NCI-H146 treated with DMSO at 0.1 percent for 48 hours (cell line): Measurements from ENCODE around the gene GFM1.

ENCODE experiments used
- DNase-seq: peaks from one replicate; lab custom pipeline; 2025; ENCODE audit not compliant: unreplicated experiment; lab: John Stamatoyannopoulos, UW

Gene GFM1

DNA sequence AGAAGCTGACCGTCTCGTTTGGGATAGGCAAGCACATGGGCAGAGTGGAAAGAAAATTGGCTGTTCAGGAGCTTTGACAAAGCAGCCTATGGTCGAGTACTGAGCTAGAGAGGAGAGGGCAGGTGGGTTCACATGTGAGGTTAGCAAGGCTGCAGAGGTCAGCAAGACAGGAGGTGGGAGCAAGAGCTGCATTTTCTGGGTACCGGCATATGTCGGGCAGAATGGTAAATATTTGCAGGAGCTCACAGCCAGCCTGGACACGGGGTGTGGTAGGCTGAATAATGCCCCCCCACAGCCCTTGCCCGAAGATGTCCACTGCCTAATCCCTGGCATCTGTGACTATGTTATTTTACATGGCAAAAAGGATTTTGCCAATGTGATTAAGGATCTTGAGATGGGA is 79.7 kb downstream of the GFM1 start:
- DNase-seq: no peak

DNA sequence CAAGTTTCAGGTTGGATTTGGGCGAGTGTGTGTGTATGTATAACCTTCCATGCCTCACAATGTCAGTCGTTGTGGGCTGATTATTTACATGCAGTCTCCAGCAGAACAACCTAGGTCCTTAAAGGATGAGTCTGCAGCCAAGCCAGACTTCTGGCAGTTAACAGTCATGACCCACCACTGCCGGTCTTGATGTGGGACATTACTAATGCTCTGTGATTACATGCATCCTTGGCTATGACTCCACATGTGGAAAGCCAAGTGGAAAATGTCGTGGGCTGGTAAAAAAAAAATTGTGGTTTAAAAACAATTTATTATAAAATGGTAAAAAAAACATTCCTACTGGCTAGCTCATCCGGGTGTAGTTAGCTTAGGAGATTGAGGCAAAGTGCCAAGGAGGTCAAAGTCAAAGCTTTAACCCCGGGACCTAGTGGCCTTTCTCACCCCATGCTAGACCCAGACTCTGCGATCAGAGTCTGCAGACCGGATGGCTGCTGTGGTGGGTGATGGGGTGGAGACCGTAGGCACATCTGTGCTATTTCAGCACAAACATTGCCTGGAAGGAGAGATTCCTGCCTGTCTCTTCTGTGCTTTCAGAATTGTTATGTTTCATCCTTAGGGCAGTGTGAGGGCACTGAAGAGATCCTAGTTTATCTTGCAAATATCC is 81.2 kb downstream of the GFM1 start:
- no peak for DNase-seq

DNA sequence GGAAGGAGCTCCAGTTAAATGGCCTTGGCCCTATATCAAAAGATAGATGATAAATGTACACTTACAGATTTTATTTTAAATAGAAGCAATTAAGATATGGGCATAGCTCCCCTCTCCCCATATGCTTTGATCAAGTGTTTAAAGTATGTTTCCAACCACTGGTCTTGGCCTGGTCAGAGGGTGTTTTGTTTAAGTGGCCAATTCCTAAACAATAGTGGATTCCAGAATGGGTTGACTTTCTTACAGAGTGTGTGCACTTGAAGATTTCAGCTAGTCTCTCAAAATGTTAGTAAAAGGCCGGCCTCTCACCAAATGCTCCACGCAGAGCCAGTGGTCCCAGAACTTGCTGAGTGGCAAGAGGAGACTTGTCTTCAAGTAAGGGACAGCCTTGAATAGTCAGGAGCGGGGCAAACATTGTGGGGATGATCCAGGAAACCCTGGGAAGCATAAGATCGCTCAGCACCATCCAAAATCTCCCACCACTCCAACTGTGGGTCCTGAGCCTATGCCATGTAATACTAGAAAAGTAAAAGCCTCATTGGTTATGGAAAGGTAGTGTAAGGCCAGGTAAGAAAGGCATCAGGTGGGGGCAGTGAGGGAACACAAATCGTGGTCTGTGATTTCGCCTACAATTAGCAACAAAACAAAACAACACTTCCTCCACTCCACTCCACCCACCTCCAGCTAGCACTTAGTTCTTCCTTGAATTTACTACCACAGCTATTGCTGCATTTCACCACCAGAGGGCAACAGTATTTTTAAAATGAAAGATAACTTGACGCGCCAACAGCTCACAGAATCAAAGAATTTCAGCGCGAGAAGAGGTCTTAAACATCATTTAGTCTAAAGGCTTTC is 83.1 kb downstream of the GFM1 start:
- DNase-seq: peak; percentile 70

DNA sequence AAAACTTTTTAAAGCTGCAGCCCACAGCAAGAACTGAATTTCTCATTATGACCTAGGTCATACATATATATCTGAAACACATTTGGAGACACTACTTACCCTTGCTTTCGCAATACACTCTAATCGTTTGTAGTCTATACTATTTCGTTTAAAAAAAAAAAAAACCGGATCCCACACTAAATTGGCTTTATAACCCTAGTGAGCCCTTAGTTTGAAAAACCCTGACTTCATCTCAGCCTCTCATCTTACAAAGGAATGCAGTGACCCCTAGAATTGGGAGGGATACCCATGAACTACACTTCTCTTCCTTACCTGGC is 83.7 kb downstream of the GFM1 start:
- DNase-seq: no peak

DNA sequence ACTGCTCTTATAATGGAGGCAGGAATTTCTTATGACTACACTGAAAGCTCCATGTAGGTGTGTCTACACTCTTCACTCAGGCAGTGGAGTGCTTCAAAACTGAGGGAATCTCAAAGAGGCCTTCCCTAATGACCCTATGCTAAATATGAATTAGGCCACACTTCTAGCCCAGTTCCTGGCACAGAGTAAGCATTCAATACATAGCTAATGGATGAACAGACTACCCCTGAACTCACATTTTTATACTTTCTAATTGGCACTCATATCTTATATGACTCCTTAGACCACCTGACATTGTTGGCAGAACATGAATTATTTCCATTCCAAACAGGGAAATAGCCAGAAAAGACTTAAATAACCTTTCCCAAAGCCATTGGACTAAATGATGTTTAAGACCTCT is 84.5 kb downstream of the GFM1 start:
- no peak for DNase-seq

DNA sequence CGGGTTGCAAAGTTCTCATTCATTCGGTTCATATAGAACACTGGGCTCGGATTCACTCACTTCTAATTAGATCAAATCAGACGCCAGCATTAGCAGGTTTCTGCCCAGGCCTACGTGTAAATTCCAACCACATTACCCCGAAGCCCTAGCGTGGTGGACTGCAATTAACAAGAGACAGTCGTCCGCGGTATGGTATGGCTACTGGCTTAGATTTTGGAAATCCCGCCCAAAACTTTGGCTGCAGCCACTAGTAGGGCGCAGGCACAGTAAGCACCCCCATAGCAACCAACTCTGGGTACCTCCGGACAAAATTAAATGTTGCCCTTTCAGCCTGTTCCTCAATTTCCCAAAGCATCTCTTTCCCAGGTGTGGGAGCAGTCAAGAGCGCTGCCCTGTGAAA is 87.2 kb downstream of the GFM1 start:
- DNase-seq: no peak

DNA sequence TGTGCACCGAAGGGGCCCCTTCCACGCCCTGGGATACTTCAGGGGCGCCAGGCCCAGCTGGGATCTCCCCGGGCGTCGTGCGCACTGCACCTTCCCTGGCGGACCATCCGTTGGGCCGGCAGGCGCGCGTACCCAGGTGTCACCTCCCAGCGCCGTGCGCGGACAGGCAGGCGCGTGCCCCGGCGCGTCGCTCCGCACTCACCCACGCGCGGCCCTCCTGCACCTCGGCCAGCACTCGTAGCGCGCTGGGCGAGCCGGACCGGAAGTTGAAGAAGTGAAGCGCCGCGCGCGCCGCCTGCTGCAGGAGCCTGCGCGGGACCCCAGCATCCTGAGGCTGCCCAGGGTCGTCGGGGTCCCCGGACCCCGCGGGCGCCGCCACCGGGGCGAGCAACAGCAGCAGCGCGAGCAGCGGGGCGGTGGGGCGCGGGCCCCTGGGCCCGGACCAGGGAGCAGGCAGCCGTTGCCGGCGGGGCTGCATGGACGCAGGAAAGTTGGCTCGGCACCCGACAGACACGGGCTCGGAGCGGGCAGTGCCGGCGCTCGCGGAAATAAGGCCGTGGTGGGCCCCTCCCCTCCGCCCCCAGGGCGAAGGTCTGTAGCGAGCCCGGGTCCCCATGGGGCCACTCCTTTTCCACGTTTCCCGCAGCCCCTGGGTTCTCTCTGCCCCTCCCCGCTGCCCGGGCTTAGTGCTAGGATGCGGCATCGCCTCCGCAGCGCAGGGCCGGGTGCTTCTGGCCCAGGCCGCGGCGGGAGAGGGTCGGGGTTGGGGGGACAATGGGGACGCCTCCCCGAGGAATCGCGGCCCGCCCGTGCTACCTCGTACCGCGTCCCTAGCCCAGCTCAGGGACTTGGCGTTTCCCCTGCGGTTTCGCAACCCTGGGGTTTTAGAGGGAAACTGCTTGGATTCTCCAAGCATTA is 87.9 kb downstream of the GFM1 start, which contains the start of gene RARRES1:
Gene RARRES1, minus strand, starts transcription at position 520 of the 918 bp plus-strand sequence. Its CDS starts 42 bp downstream, at position 478.
- DNase-seq: peak; percentile 55

DNA sequence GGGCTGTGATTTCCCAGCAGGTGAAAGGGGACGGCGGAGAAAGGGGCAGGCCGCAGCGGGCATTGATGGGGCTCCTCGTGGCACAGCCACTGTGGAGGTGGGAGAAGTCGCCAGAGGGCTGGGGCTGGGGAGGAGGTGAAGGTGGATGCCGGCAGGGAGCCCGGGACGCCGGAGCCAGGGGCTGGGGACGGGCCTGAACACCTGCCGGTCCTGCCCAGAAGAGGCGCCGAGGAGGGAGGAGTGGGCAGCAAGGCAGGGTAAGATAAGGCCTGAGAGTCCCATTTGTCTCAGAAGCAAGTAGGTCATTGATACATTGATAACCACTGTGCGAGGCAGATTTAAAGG is 88.5 kb downstream of the GFM1 start:
- no peak for DNase-seq

DNA sequence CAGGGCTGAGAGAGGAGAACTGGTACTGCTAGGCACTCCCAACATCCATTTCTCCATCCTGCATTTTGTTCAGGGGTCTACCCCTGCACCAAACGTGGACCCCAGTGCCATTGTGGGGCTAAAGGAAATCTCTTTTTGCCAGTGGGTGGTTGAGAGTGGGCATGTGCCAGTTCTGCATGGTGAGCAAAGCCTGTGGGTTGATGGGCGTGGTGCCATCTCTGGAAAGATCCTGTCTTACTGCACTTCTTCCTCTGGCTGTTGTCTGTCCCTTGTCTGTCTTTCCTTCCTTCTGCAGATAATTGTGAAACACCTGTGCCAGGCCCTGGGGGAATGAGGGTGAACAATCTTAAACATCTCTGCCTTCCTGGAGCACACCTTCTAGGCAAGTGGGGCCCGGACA is 89.3 kb downstream of the GFM1 start:
- DNase-seq: no peak

DNA sequence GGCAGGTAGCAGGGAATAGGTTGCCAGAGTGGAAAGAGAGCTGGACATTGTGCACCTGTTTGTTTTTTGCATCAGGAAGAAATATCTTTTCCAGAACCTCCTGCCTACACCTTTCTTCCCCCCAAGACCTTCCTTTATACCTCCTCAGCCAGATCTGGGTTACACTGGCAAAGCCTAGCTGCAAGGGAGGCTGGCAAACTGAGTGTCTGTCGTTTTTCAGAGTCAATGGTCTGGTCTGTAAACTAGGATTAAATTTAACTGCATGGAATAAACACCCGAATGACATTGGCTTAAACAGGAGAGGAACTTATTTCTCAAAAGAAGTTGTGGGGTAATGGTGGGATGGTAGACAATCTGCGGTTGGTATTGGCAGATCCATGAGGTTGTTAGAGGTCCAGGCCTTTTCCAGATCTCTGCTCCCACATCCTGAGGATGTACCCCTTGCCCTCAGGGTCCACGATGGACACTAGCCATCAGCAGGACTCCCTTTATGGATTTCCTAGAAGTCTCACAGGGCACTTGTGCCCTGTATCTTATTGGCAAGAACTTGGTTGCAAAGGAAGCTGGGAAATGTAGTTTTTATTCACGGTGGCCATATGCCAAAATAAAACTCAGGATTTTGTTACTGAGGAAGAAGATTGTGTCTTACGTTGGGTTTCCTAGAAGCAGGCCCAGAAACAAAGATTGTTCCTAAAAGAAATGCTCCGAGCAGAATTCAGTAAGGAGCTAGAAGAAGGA is 91.1 kb downstream of the GFM1 start:
- no peak for DNase-seq

DNA sequence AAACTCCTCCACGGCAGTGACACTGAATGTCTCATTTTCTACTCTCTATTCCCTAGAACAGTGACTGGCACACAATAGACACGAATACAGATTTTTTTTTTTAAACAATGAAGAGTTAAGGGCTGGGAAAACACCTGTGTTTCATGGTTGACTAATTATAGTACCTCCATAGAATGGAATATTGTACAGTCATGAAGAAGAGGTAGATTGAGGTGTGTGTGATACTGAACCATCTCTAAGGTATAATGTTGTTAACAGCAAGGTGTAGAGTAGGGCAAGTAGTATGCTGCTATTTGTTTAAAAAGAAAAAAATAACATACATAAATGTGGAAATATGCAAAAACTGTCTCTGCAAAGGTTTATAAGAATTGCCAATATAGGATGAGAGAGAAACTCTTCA is 93.1 kb downstream of the GFM1 start:
- DNase-seq: no peak

DNA sequence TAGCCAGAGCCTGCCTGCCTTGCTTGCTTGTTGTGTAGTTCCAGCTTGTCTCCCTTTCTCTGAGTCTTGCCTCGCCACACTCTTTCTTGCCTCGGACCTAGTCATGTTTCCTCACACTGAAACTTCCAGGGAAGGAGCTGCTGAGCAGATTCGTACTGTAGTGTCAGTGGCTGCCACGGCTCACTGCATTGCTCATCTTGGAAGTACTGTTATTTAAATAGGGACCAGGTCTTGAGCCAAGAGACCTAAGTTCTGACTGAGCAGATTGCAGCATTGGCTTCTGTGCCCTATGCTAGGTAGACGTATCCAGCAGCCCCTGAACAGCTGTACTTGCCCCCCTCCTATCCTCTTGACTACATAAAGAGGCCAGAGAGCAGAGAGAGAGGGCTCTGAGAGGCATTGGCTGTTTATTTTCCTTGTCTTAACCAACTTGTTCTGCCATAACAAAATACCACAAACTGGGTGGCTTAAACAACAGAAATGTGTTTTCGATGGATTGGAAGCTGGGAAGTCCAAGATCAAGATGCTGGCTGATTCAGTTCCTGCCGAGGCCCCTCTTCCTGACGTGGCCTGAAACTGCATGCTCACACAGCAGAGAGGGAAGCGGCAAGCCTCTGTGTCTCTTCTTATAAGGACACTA is 93.8 kb downstream of the GFM1 start:
- no peak for DNase-seq

DNA sequence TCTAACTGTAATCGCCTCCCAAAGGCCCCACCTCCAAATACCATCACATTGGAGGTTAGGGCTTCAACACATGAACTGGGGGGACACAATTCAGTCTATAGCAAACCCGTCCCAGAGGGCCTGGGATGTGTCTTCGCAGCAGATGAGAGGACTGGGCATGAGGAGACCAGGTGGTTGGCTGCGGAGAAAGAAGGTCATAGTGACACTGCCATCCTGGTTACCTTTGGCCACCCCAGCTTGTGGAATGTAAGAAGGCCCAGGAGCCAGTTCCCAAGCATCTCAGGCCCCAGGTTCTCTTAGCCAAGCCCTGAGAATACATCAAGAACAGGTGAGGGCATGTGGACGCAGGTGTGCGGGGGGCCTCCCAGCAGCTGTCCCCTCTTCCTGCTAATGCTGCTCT is 94.3 kb downstream of the GFM1 start:
- no peak for DNase-seq

DNA sequence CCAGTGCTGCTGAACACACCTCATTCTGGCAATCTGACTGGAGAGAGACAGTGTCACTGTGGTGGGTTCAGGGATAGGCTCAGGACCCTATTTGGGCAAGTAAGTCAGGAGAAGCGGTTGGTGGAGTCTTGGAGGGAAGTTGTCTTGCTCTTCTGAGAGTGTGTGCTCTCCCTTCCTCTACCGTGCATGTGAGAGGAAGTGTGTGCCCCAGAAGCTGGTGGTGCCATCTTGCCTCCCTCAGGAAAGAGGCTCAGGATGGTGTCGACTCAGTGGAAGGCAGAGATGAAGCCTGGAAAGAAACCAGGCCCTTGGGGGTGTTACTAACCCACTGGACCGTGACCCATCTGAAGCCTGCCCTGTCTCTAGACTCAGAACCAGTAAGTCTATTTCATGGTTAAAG is 94.8 kb downstream of the GFM1 start:
- DNase-seq: no peak

DNA sequence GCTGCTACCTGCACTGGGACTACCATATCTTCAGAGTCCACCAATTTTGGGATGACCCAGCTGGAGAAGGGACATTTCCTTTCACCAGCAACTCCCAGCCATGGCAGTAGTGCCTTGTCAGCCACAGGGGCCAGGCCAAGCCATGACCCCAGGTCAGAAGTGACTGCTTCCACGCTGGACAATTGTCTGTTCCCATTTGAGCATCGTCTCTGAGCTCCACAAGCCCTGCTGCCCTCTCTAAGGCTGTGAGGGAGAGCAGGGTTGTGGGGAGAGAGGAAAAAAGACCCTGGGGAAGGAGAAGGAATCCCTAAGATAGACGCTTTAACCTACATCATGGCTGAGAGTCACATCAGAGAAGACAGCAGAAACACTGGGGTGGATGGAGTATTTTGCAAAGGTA is 95.3 kb downstream of the GFM1 start:
- no peak for DNase-seq
